NCI-H774 (cell line): Measurements from ENCODE around the gene MCF2L.

Experiments used
- DNase-seq: peaks from one replicate; lab custom pipeline; 2025; lab: John Stamatoyannopoulos, UW

Gene MCF2L

GRCh38 chr13:113148940-113149503 is 180.0 kb downstream of the MCF2L start:
- no peak for DNase-seq
